H9 (cell line): Measurements from ENCODE around the gene RBBP4. TPM values are rescaled to one million over a fixed set of nuclear protein-coding genes. Genes with fewer than 3 reads are reported as not detected.

Source experiments
- DNase-seq: peaks from one replicate; pipeline ENCODE4 v3.0.0-alpha.2; 2017
- H2AFZ ChIP-seq: one replicate; pipeline ENCODE4 v1.6.1; 2013; ENCODE audit warnings: mild to moderate bottlenecking, low read length, control low read depth, moderate library complexity
- H2AK5ac ChIP-seq: 2 replicates; pipeline ENCODE4 v1.6.1; 2013; ENCODE audit warnings: low read length, control low read depth, mixed read lengths; ENCODE audit not compliant: insufficient read length
- H2BK120ac ChIP-seq: one replicate; pipeline ENCODE4 v1.6.1; 2013; ENCODE audit warnings: low read depth, mild to moderate bottlenecking, low read length, control low read depth, inconsistent platforms; ENCODE audit not compliant: poor library complexity, severe bottlenecking
- H2BK12ac ChIP-seq: 2 replicates; pipeline ENCODE4 v1.6.1; 2013; ENCODE audit warnings: low read length, control low read depth, mixed read lengths, low read depth; ENCODE audit not compliant: insufficient read length
- H2BK15ac ChIP-seq: 2 replicates; pipeline ENCODE4 v1.6.1; 2013; ENCODE audit warnings: low read depth, low read length, control low read depth
- H2BK20ac ChIP-seq: one replicate; pipeline ENCODE4 v1.6.1; 2013; ENCODE audit warnings: low read depth, mild to moderate bottlenecking, low read length, control low read depth, inconsistent platforms; ENCODE audit not compliant: poor library complexity, severe bottlenecking
- H2BK5ac ChIP-seq: 2 replicates; pipeline ENCODE4 v1.6.1; 2013; ENCODE audit warnings: low read length, control low read depth, mixed read lengths; ENCODE audit not compliant: insufficient read length
- H3K14ac ChIP-seq: 2 replicates; pipeline ENCODE4 v1.6.1; 2013; ENCODE audit warnings: low read length, control low read depth; ENCODE audit not compliant: insufficient read depth
- H3K18ac ChIP-seq: 2 replicates; pipeline ENCODE4 v1.6.1; 2013; ENCODE audit warnings: low read depth, mild to moderate bottlenecking, mixed read lengths, low read length, control low read depth; ENCODE audit not compliant: insufficient read length
- H3K23ac ChIP-seq: 2 replicates; pipeline ENCODE4 v1.6.1; 2013; ENCODE audit warnings: low read length, control low read depth, mixed read lengths, low read depth; ENCODE audit not compliant: insufficient read length
- H3K23me2 ChIP-seq: 2 replicates; pipeline ENCODE4 v1.6.1; 2013; ENCODE audit warnings: low read depth, mild to moderate bottlenecking, mixed read lengths, low read length, control low read depth; ENCODE audit not compliant: insufficient read length, poor library complexity, severe bottlenecking
- H3K27ac ChIP-seq: 2 replicates; pipeline ENCODE4 v1.5.1; 2013; ENCODE audit warnings: low read length, control low read depth, mixed read lengths, low read depth; ENCODE audit not compliant: insufficient read length
- H3K27me3 ChIP-seq: 2 replicates; pipeline ENCODE4 v1.6.1; 2013; ENCODE audit warnings: low read length, control low read depth, inconsistent platforms; ENCODE audit not compliant: insufficient read depth
- H3K4ac ChIP-seq: 2 replicates; pipeline ENCODE4 v1.6.1; 2013; ENCODE audit warnings: low read depth, mild to moderate bottlenecking, control low read depth, inconsistent platforms, low read length, moderate library complexity
- H3K4me1 ChIP-seq: 2 replicates; pipeline ENCODE4 v1.6.1; 2013; ENCODE audit warnings: low read length, control low read depth, inconsistent platforms; ENCODE audit not compliant: insufficient read depth
- H3K4me2 ChIP-seq: 2 replicates; pipeline ENCODE4 v1.6.1; 2013; ENCODE audit warnings: low read length, control low read depth, mixed read lengths; ENCODE audit not compliant: insufficient read length, insufficient read depth
- H3K56ac ChIP-seq: 2 replicates; pipeline ENCODE4 v1.6.1; 2013; ENCODE audit warnings: low read depth, mild to moderate bottlenecking, mixed read lengths, low read length, control low read depth; ENCODE audit not compliant: insufficient read length
- H3K79me1 ChIP-seq: 2 replicates; pipeline ENCODE4 v1.6.1; 2013; ENCODE audit warnings: low read depth, mild to moderate bottlenecking, moderate library complexity, low read length, control low read depth, inconsistent platforms; ENCODE audit not compliant: insufficient read depth, poor library complexity, severe bottlenecking
- H3K79me2 ChIP-seq: 2 replicates; pipeline ENCODE4 v1.6.1; 2013; ENCODE audit warnings: low read length, control low read depth, inconsistent platforms; ENCODE audit not compliant: insufficient read depth
- H3K9ac ChIP-seq: 2 replicates; pipeline ENCODE4 v1.6.1; 2013; ENCODE audit warnings: low read length, control low read depth, mixed read lengths; ENCODE audit not compliant: insufficient read length; ENCODE audit errors: extremely low read depth
- H3K9me3 ChIP-seq: one replicate; pipeline ENCODE4 v1.6.1; 2013; ENCODE audit warnings: low read depth, low read length, inconsistent platforms; ENCODE audit not compliant: control insufficient read depth
- H3T11ph ChIP-seq: one replicate; pipeline ENCODE4 v1.6.1; 2013; ENCODE audit warnings: mild to moderate bottlenecking, low read length, control low read depth, inconsistent platforms
- H4K20me1 ChIP-seq: one replicate; pipeline ENCODE4 v1.6.1; 2013; ENCODE audit not compliant: control insufficient read depth, insufficient read length, insufficient read depth
- H4K5ac ChIP-seq: 2 replicates; pipeline ENCODE4 v1.6.1; 2013; ENCODE audit warnings: low read depth, mild to moderate bottlenecking, mixed read lengths, low read length, control low read depth; ENCODE audit not compliant: insufficient read length
- H4K8ac ChIP-seq: replicated peaks from 2 replicates; pipeline ENCODE4 v1.6.1; 2013; ENCODE audit warnings: low read length, control low read depth, mixed read lengths, low read depth; ENCODE audit not compliant: insufficient read length
- H4K91ac ChIP-seq: 2 replicates; pipeline ENCODE4 v1.6.1; 2013; ENCODE audit warnings: low read depth, mild to moderate bottlenecking, moderate library complexity, mixed read lengths, low read length, control low read depth; ENCODE audit not compliant: insufficient read length
- H3K27ac Mint-ChIP-seq, 3 experiments: 2 replicates in 2 of 3; 3 replicates in 1 of 3; pipeline ENCODE4 v1.8.0; 2020 to 2021; ENCODE audit warnings: mixed read lengths in 3 of 3, mild to moderate bottlenecking in 1 of 3, moderate library complexity in 1 of 3
- H3K27me3 Mint-ChIP-seq: 2 replicates; pipeline ENCODE4 v1.8.0; 2021; ENCODE audit warnings: low read depth, mild to moderate bottlenecking, moderate library complexity, mixed read lengths
- H3K36me3 Mint-ChIP-seq, 3 experiments: 2 replicates in 2 of 3; 3 replicates in 1 of 3; pipeline ENCODE4 v1.8.0; 2020 to 2021; ENCODE audit warnings: low read depth in 3 of 3, mixed read lengths in 3 of 3; ENCODE audit not compliant: insufficient read depth in 1 of 3
- H3K4me1 Mint-ChIP-seq, 2 experiments: 2 replicates each; pipeline ENCODE4 v1.8.0; 2020; ENCODE audit warnings: mixed read lengths in 2 of 2
- H3K4me3 Mint-ChIP-seq, 2 experiments: 2 replicates in 1 of 2; 3 replicates in 1 of 2; pipeline ENCODE4 v1.8.0; 2020 to 2021; ENCODE audit warnings: mild to moderate bottlenecking in 2 of 2, mixed read lengths in 2 of 2, moderate library complexity in 1 of 2
- H3K9me3 Mint-ChIP-seq, 2 experiments: 2 replicates in 1 of 2; 3 replicates in 1 of 2; pipeline ENCODE4 v1.8.0; 2020; ENCODE audit warnings: mild to moderate bottlenecking in 2 of 2, mixed read lengths in 2 of 2, moderate library complexity in 1 of 2
- WGBS: extraction: QIAGEN DNeasy Blood & Tissue Kit; methylation state at CpG from one replicate; pipeline ENCODE4 v1.1.7; 2013; ENCODE audit warnings: missing lambda C conversion rate, low lambda C conversion rate, mixed read lengths; ENCODE audit not compliant: insufficient read length; ENCODE audit errors: extremely low coverage; 5-methylcytosine and 5-hydroxymethylcytosine counted together
- total RNA-seq: library from RNA; stranded (reverse); gene quantifications from 2 replicates; pipeline ENCODE4 v1.2.1, GENCODE V29; 2021
- TF ChIP-seq, protein P1 (sequence below): fragments of 200-600 bp; sonication (generic); conservative IDR thresholded peaks from 3 replicates; pipeline ENCODE4 v1.8.0; 2021; ENCODE audit warnings: antibody characterized with exemption, mild to moderate bottlenecking

Gene RBBP4
- total RNA-seq, 1 experiment from 2014 or later = 416 TPM

DNA sequence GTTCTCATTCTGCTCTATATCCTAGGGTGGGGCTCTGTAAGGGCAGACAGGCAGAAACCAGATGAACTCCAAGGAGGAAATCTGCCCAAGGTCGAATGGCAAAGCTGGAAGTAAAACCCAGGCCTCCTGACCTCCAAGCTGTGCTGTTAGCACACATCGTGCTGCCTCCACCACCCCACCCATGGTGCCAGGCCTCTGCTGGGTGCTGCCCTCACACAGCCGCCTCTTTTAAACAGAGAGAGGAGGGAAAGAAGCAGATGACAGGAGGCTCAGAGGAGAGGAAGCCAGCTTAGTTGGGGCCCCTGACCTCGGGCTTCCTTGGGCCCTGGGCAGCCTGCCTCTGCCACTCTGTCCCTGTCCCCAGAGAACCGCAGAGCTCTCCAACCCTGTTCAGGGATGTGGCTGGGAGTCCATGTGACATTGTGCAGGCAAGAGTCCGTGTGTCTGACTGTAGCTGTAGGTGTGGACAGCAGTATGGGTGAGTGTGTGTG, 50.5 kb downstream of the RBBP4 start:
- Mint-ChIP-seq H3K4me3 (peak overlapping the region in 1 of 2 experiments; percentile 80; a peak in 3 of 5 replicates), H3K36me3 (peaks cover 0 to 1% (median 0%) of the 10 kb centered on the region in 3 experiments; a peak in 1 of 7 replicates), H3K27ac (no peak overlapping the region), H3K27me3 (peaks cover 48% of the 10 kb centered on the region), H3K9me3 (no peaks in the 10 kb centered on the region), H3K4me1 (peaks cover 15 to 17% of the 10 kb centered on the region in 2 experiments)
- Histone ChIP-seq H2BK20ac (no peak overlapping the region), H3K4me2 (no peak overlapping the region), H3K27me3 (peaks cover 5% of the 10 kb centered on the region; the same call in 1 of the 2 replicates), H3K79me2 (no peaks in the 10 kb centered on the region), H2BK12ac (no peak overlapping the region), H2AFZ (no peak overlapping the region), H3K23me2 (peaks cover 10% of the 10 kb centered on the region), H3K18ac (no peak overlapping the region), H2BK120ac (no peak overlapping the region), H2AK5ac (no peak overlapping the region), H4K8ac (no peak overlapping the region), H4K91ac (no peak overlapping the region), H3K9me3 (no peaks in the 10 kb centered on the region), H2BK5ac (no peak overlapping the region), H2BK15ac (no peak overlapping the region), H3K23ac (no peak overlapping the region), H3K79me1 (no peaks in the 10 kb centered on the region), H3T11ph (no peak overlapping the region), H3K4ac (no peak overlapping the region), H4K20me1 (no peaks in the 10 kb centered on the region), H3K9ac (no peak overlapping the region), H4K5ac (no peak overlapping the region), H3K4me1 (no peaks in the 10 kb centered on the region; the same call in 1 of the 2 replicates), H3K56ac (no peak overlapping the region), H3K14ac (no peak overlapping the region), H3K27ac (no peak overlapping the region)
- TF ChIP-seq, protein P1, sequence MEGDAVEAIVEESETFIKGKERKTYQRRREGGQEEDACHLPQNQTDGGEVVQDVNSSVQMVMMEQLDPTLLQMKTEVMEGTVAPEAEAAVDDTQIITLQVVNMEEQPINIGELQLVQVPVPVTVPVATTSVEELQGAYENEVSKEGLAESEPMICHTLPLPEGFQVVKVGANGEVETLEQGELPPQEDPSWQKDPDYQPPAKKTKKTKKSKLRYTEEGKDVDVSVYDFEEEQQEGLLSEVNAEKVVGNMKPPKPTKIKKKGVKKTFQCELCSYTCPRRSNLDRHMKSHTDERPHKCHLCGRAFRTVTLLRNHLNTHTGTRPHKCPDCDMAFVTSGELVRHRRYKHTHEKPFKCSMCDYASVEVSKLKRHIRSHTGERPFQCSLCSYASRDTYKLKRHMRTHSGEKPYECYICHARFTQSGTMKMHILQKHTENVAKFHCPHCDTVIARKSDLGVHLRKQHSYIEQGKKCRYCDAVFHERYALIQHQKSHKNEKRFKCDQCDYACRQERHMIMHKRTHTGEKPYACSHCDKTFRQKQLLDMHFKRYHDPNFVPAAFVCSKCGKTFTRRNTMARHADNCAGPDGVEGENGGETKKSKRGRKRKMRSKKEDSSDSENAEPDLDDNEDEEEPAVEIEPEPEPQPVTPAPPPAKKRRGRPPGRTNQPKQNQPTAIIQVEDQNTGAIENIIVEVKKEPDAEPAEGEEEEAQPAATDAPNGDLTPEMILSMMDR = no peak
- no peak for DNase-seq
- WGBS = no CpG with 5 or more reads among the region's 6 CpGs
